Activated T-cell treated with anti-CD3 and anti-CD28 coated beads, Interleukin-2, amount 50 U/mL, for 1 hour (primary cell): Measurements from ENCODE around the gene E2F4.

Experiments used
- DNase-seq: peaks from one replicate; pipeline ENCODE4 v3.0.0-alpha.2; 2020

E2F4 gene

GRCh38 chr16:67195676-67196075, 3.7 kb downstream of the E2F4 start:
- no peak for DNase-seq

DNA sequence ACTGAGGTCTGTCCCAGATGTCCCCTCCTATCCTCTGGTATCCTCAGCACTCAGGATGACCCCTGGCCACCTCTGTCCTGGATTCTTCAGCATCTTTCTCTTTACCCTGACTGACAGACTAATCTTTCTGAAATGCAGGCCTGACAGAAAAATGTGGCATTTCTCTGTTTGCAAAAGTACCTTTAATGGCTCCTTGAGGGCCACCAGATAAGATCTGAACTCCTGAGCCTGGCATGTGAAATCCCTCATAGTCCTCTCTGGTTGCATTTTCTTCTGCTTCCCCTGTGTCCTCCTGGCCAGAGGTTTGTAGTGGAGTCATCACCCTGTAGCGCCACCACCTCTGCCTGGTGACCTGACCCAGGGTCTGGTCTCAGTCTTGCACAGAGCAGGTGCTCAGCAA, 4.9 kb downstream of the E2F4 start:
- DNase-seq: no peak

- DNase-seq: no peak
These were observed 5.7 kb downstream of the E2F4 start for GRCh38 chr16:67197704-67198103.

- no peak for DNase-seq
These were observed 6.3 kb downstream of the E2F4 start for GRCh38 chr16:67198238-67198734.

DNA sequence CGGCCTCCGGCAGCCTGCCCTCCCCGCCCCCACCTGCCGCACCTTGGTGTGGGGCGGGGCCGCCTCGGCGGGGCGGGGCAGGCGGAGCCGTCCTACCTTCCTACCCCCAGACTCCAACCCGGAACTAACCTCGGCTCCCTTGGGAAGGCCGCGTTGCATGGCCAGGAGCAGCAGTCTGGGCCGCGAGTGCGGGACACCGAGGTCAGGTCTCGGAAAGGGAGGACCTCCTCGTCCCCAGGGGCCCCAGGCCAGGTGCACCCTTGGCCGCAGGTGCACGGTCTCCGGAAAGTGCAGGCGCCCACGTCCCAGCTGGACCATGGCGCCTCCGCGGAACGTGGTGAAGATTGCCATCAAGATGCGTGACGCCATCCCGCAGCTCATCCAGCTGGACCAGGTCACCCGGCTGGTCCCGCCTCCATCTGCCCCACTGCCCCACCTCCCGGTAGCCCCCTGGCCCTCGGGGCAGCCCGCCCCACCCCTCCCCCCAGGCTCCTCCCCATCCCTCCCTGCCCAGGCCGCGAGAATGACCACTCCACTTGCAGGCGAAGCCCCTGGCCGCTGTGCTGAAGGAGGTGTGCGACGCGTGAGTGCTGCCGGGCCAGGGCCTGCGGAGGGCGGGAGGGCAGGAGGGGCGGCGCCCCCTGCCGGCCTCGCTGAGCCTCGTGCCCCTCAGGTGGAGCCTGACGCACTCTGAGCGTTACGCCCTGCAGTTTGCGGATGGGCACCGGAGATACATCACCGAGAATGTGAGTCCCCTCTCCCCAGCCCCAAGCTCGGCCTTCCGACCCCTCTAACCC, 7.3 kb downstream of the E2F4 start, which contains the start of gene ELMO3:
Gene ELMO3 (plus strand): TSS at position 121 of the 797 bp plus-strand sequence. CDS start 196 bp downstream, at position 317.
- no peak for DNase-seq

GRCh38 chr16:67199808-67200198, 7.8 kb downstream of the E2F4 start:
- DNase-seq: no peak

GRCh38 chr16:67200491-67200890, 8.5 kb downstream of the E2F4 start:
- no peak for DNase-seq

GRCh38 chr16:67201411-67202345, 9.7 kb downstream of the E2F4 start:
- no peak for DNase-seq

DNA sequence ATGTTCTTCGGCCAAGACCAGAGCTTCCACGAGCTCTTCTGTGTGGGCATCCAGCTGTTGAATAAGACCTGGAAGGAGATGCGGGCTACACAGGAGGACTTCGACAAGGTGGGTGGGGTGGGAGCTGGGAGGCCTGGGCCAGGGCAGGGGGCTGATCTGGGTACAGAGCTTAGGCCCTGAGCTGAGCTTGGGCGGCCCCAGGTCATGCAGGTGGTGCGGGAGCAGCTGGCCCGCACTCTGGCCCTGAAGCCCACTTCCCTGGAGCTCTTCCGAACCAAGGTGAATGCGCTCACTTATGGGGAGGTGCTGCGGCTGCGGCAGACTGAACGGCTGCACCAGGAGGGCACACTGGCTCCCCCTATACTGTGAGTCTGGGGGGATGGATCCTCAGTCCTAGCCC, 10.5 kb downstream of the E2F4 start:
- no peak for DNase-seq

GRCh38 chr16:67202956-67203493, 11.1 kb downstream of the E2F4 start:
- DNase-seq: no peak

- DNase-seq: no peak
These were observed 12.1 kb downstream of the E2F4 start for GRCh38 chr16:67204076-67204475.

DNA sequence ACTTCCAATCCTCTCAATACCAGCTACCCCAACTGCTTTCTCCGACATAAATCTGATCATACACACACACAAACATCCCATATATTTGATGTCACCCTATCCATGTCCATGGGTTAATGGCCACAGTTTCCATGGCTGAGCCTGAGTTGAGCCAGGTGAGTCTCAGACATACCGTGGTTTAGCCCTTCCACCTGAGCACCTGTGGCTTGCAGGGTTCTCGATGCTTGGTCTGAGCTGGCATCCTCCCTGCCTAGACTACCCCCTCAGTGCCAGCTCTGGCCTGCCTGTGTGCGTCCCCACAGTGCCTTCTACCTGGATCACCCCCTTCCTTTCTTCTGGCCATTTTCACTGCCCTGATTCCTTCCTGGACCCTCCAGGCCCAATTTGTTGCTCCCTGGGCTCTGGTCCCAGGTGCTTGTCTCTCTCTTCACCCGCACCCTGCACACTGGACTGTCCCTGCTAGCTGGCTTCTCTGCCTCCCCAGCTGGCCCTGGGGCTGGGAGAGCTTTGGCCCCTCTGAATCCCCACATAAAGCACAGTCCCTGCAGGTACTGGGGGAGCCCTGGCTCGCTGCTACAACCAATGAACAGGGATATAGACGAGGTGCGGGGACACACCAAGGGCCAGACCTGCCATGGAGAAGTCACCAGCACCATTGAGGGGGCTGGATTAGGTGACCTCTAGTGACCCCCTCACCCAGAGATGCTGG, 14.3 kb downstream of the E2F4 start:
- no peak for DNase-seq

DNA sequence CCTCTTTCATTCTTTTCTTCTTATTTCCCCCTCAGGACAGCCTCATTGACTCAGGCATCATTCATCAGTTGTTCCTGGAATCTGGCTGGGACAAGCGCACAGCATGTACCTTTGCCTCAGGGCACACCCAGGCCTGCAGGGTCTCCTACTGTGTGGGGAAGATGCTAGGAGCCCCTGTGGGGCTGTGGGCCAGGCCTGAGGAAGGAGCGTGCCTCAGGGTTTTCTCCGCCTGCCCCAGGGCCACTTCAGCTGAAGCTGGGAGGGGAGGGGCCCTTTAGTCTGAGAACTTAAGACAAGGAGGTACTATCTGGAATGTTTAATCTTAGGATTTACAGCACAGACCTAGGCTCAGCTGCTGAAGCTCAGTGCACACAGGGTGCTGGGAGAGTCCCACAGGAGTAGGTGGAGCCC, 14.9 kb downstream of the E2F4 start:
- no peak for DNase-seq

DNA sequence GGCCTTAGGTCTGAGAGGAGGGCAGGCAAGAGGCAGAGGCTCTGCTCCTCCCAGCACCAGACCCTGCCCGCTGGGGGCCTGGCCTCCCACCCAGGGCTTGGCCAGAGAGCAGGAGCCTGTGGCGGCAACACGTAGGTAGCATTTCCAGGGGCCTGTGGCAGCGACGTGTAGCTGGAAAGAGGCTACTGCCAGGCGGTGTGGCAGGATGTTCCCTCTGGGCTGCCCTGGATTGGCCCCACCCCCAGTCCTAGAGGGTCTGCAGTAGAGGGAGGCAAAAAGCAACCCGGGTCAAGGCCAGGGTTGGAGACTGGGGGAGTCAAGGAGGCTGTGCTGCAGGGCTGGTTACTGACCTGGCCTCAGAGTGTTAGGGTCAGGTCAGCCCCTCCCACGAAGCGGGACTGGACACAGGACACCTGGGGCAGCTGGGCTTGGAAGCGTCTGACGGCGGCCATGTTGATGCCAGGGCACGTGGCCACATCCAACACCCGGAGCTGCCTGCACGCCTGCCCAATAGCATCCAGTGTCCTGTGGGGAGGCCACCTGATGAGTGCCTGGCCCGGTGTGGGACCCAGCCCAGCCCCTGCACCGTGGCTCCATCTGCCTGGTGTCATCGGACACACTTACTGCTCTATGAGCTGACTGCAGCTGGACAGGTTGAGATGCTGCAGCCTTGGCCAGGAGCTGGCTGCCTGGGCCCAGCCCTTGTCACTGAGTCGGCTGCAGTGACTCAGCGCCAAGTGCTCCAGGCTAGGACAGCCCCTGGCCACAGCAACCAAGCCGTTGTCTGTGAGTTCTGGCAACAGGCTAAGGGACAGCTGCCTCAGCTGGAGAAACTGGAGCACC, 15.5 kb downstream of the E2F4 start:
- DNase-seq: no peak

- no peak for DNase-seq
These were observed 16.4 kb downstream of the E2F4 start for GRCh38 chr16:67208154-67208896.

- DNase-seq: no peak
These were observed 17.6 kb downstream of the E2F4 start for GRCh38 chr16:67209565-67209964.

- DNase-seq: no peak
These were observed 18.3 kb downstream of the E2F4 start for GRCh38 chr16:67210069-67210937.

GRCh38 chr16:67211674-67212073, 19.7 kb downstream of the E2F4 start:
- no peak for DNase-seq

DNA sequence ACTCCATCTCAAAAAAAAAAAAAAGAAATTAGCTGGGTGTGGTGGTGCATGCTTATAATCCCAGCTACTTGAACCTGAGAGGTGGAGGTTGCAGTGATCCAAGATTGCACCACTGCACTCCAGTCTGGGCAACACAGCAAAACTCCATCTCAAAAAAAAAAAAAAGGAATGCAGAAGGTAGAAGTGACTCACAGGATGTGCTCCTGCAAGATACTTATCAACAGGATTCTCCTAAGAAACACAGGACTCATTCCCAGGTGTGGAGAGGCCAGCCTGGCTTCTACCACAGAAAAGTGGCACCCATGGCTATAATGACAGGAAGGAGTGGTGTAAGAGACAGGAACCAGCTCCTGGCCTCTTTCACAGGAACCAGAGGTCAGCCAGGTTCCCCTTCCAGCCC, 20.8 kb downstream of the E2F4 start:
- DNase-seq: no peak
